SK-N-SH (cell line): Measurements from ENCODE around the gene HUNK.

Source experiments
- CTCF ChIP-seq: fragments of 200-600 bp; sonication (generic); IDR thresholded peaks from 2 replicates; pipeline ENCODE4 v1.6.1; 2017; ENCODE audit warnings: antibody characterized with exemption, mild to moderate bottlenecking, moderate library complexity
- EP300 ChIP-seq, 2 experiments: IDR thresholded peaks; 2 replicates each; pipeline versions ENCODE4 v1.4.0 to v1.6.1; 2012; ENCODE audit warnings: borderline replicate concordance in 1 of 2, low read depth in 1 of 2, low read length in 1 of 2
- NFIC ChIP-seq: IDR thresholded peaks from 2 replicates; pipeline ENCODE4 v1.4.0; 2012; ENCODE audit warnings: borderline replicate concordance
- NRF1 ChIP-seq: IDR thresholded peaks from 2 replicates; pipeline ENCODE4 v1.6.1; 2012; ENCODE audit warnings: low read depth, mild to moderate bottlenecking, low read length
- POLR2AphosphoS5 ChIP-seq: IDR thresholded peaks from 2 replicates; pipeline ENCODE4 v1.6.1; 2012; ENCODE audit warnings: low read depth, low read length
- RCOR1 ChIP-seq: fragments of 150-350 bp; IDR thresholded peaks from 2 replicates; pipeline ENCODE4 v1.6.1; 2017; ENCODE audit warnings: antibody characterized with exemption, low read length
- SIN3A ChIP-seq: IDR thresholded peaks from 2 replicates; pipeline ENCODE4 v1.6.1; 2012; ENCODE audit warnings: low read depth, mild to moderate bottlenecking, low read length, moderate library complexity, borderline replicate concordance
- USF1 ChIP-seq: IDR thresholded peaks from 2 replicates; pipeline ENCODE4 v1.4.0; 2012; ENCODE audit warnings: low read depth, borderline replicate concordance
- USF2 ChIP-seq: fragments of 150-350 bp; IDR thresholded peaks from 2 replicates; pipeline ENCODE4 v1.6.1; 2017; ENCODE audit warnings: antibody characterized with exemption, low read length, low read depth, borderline replicate concordance

GRCh38 chr21:31912501-31912900, 39.7 kb downstream of the HUNK start:
- TF ChIP-seq RCOR1 (no peak), NFIC (no peak), POLR2AphosphoS5 (no peak), CTCF (no peak), NRF1 (no peak), EP300 (IDR thresholded peaks at IDR 0.05; ENCODE audit: borderline replicate concordance in 1 of 2, low read depth in 1 of 2, low read length in 1 of 2) (no peak), SIN3A (no peak), USF1 (no peak), USF2 (no peak)
